ENCODE results near the gene KNTC1.
"Not testable (repeated sequence)": the region's sequence is repeated elsewhere in the genome, so short reads cannot be mapped to it uniquely, and the experiment has no call there.

DNA sequence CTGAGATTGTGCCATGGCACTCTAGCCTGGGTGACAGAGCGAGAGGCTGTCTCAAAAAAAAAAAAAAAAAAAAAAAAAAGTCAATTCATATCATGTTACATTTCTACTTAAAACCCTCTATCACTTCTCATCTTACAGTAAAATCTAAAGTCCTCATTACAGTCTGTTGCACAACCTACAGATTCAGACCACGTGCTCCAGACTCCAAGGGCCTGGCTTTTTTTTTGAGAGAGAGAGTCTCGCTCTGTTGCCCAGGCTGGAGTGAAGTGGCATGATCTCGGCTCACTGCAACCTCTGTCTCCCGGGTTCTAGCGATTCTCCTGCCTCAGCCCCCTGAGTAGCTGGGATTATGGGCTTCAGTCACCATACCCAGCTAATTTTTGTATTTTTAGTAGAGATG, 40.7 kb upstream of the KNTC1 start:
- not testable (repeated sequence) for TF ChIP-seq EZH2phosphoT487 (IDR thresholded peaks at IDR 0.05; ENCODE audit: borderline replicate concordance, low read depth, low read length)
- TF ChIP-seq, protein P1, sequence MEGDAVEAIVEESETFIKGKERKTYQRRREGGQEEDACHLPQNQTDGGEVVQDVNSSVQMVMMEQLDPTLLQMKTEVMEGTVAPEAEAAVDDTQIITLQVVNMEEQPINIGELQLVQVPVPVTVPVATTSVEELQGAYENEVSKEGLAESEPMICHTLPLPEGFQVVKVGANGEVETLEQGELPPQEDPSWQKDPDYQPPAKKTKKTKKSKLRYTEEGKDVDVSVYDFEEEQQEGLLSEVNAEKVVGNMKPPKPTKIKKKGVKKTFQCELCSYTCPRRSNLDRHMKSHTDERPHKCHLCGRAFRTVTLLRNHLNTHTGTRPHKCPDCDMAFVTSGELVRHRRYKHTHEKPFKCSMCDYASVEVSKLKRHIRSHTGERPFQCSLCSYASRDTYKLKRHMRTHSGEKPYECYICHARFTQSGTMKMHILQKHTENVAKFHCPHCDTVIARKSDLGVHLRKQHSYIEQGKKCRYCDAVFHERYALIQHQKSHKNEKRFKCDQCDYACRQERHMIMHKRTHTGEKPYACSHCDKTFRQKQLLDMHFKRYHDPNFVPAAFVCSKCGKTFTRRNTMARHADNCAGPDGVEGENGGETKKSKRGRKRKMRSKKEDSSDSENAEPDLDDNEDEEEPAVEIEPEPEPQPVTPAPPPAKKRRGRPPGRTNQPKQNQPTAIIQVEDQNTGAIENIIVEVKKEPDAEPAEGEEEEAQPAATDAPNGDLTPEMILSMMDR (conservative IDR thresholded peaks at IDR 0.05; ENCODE audit: low read length), result not testable (repeated sequence)
